ENCODE measurements around the gene TPRN.

Gene TPRN

DNA sequence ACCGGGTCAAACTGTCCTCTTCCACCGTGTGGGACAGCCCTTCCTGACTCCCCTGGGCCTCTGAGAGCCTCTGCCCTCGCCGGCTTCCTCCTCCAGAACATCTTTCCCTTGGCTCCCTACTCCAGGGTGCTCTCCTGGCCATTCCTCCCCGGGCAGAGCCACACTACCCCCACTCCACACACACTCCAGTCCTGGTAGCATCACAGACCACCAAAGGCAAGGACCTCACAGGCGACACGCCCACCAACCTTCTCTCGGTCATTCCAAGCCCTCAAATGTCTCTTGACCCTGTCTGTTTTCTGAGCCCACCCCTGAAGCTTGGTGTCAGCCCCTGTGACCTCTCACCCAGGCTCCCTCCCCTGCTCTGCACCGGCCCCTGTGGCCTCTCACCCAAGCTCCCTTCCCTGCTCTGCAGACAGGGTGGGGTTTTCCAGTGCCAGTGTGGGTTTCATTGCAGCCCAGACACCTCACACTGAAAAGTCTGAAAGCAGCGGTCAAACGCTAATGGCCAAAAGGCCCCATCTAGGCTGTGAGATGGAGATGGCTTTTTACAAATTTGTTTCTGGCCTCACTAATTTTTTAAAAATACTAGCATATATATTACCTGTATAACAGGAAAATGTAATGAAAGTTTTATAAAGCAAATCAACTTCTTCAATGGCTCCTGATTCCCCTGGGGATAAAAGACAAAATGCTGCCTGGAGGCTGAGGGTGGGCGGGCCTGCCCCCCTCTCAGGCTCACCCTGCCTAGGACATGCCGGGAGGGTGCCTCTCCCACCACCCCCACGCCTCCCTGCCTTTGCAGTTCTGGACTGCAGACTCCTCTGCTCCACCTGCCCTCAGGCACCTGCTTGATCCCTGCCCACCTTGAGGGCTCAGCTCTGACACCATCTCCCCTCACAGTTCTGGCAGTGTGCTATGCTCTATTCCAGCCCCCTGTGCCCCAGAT lies 41.2 kb downstream of the TPRN start:
- Histone ChIP-seq H3K27me3 (ENCODE audit: insufficient read depth, low read length) (peaks cover 23% of the 10 kb centered on the region), H4K20me1 (ENCODE audit: insufficient read depth, low read length) (no peaks in the 10 kb centered on the region), H3K9me2 (ENCODE audit: low read depth, low read length) (no peaks in the 10 kb centered on the region), H3K27ac (ENCODE audit: low read depth, low read length, poor library complexity, severe bottlenecking) (no peak overlapping the region), H2AFZ (ENCODE audit: low read length) (no peak overlapping the region), H3K4me1 (ENCODE audit: insufficient read depth, low read length, severe bottlenecking) (peaks cover 7% of the 10 kb centered on the region), H3F3A (ENCODE audit: insufficient read depth, low read length) (no peaks in the 10 kb centered on the region), H3K9me3 (ENCODE audit: low read length) (no peaks in the 10 kb centered on the region), H3K4me2 (ENCODE audit: low read length) (no peak overlapping the region), H3K79me2 (ENCODE audit: insufficient read depth, low read length) (no peaks in the 10 kb centered on the region), H3K36me3 (ENCODE audit: insufficient read depth, low read length) (no peaks in the 10 kb centered on the region), H3K9ac (ENCODE audit: low read length) (no peak overlapping the region), H3K4me3 (ENCODE audit: low read depth, low read length, poor library complexity, severe bottlenecking) (no peak overlapping the region)
- TF ChIP-seq EZH2 (IDR thresholded peaks at IDR 0.05; ENCODE audit: borderline replicate concordance, low read length) = no peak

DNA sequence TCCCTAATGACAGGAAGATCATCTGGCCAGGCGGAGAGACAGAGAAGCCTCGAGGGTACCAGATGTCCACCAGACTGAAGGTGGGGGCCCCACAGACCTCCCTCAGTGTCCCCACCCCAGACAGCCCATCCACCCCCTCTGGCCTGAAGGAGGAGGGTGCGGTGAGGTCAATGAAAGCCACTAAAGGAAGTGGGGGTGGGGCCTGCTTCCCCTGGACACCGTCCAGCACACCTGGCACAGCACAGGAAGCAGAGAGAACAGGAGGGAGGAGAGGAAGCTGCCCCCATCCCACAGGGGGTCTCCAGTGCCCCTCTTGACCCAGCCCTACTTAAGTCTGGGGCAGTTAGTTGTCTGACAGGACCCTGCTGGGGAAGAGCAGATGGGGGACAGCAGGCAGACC lies 41.9 kb downstream of the TPRN start:
- Histone ChIP-seq H3K9me2 (ENCODE audit: low read depth, low read length) (no peaks in the 10 kb centered on the region), H3K36me3 (ENCODE audit: insufficient read depth, low read length) (no peaks in the 10 kb centered on the region), H3K4me3 (ENCODE audit: low read depth, low read length, poor library complexity, severe bottlenecking) (no peak overlapping the region), H3K9me3 (ENCODE audit: low read length) (no peaks in the 10 kb centered on the region), H2AFZ (ENCODE audit: low read length) (no peak overlapping the region), H3K79me2 (ENCODE audit: insufficient read depth, low read length) (no peaks in the 10 kb centered on the region), H3K27ac (ENCODE audit: low read depth, low read length, poor library complexity, severe bottlenecking) (no peak overlapping the region), H3K9ac (ENCODE audit: low read length) (no peak overlapping the region), H3F3A (ENCODE audit: insufficient read depth, low read length) (no peaks in the 10 kb centered on the region), H4K20me1 (ENCODE audit: insufficient read depth, low read length) (no peaks in the 10 kb centered on the region), H3K4me2 (ENCODE audit: low read length) (no peak overlapping the region), H3K27me3 (ENCODE audit: insufficient read depth, low read length) (peaks cover 23% of the 10 kb centered on the region), H3K4me1 (ENCODE audit: insufficient read depth, low read length, severe bottlenecking) (peaks cover 7% of the 10 kb centered on the region)
- no peak for TF ChIP-seq EZH2 (IDR thresholded peaks at IDR 0.05; ENCODE audit: borderline replicate concordance, low read length)
- TF ChIP-seq, protein P1, sequence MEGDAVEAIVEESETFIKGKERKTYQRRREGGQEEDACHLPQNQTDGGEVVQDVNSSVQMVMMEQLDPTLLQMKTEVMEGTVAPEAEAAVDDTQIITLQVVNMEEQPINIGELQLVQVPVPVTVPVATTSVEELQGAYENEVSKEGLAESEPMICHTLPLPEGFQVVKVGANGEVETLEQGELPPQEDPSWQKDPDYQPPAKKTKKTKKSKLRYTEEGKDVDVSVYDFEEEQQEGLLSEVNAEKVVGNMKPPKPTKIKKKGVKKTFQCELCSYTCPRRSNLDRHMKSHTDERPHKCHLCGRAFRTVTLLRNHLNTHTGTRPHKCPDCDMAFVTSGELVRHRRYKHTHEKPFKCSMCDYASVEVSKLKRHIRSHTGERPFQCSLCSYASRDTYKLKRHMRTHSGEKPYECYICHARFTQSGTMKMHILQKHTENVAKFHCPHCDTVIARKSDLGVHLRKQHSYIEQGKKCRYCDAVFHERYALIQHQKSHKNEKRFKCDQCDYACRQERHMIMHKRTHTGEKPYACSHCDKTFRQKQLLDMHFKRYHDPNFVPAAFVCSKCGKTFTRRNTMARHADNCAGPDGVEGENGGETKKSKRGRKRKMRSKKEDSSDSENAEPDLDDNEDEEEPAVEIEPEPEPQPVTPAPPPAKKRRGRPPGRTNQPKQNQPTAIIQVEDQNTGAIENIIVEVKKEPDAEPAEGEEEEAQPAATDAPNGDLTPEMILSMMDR (IDR thresholded peaks at IDR 0.05; ENCODE audit: low read length) = no peak

DNA sequence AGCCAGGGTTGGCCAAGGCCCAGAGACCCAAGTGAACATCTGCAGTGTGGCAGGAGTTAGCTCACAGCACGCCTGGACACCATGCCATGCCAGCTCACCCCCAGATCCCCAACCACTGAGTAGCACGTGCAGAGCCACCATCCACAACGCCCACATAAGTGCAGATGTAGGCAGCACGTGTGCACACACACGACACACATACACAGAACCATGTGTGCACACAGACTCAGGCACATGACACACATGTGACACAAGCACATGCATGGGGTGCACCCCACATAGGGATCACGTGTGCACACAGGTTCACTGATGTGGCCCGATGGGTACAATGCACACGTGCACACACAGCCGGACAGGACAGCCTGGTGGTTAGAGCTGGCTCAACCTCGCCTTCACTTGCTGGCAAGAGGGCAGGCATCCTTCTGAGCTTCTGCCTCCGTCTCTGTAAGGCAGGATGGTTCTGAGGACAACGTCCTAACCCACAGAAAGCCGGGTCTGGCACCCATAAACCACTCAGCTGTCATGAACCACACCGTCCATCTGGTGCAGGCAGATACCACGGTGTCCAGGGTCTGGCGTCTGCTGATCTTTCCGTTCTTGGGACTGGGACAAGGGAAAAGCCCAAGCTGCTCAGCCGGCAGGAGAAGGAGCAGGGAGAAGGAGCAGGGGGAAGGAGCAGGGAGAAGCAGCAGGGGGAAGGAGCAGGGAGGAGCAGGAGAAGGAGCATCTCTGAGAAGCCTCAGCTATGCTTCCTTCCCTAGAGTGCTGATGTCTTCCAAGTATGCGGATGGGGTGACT lies 42.7 kb downstream of the TPRN start:
- H3K9me2 ChIP-seq (ENCODE audit: low read depth, low read length) = no peaks in the 10 kb centered on the region
- no peak overlapping the region for H2AFZ ChIP-seq (ENCODE audit: low read length)
- no peaks in the 10 kb centered on the region for H3F3A ChIP-seq (ENCODE audit: insufficient read depth, low read length)
- no peaks in the 10 kb centered on the region for H3K79me2 ChIP-seq (ENCODE audit: insufficient read depth, low read length)
- no peaks in the 10 kb centered on the region for H3K9me3 ChIP-seq (ENCODE audit: low read length)
- H3K9ac ChIP-seq (ENCODE audit: low read length) = no peak overlapping the region
- no peak overlapping the region for H3K27ac ChIP-seq (ENCODE audit: low read depth, low read length, poor library complexity, severe bottlenecking)
- no peaks in the 10 kb centered on the region for H3K36me3 ChIP-seq (ENCODE audit: insufficient read depth, low read length)
- peaks cover 7% of the 10 kb centered on the region for H3K4me1 ChIP-seq (ENCODE audit: insufficient read depth, low read length, severe bottlenecking)
- H3K27me3 ChIP-seq (ENCODE audit: insufficient read depth, low read length) = peaks cover 23% of the 10 kb centered on the region
- TF ChIP-seq, protein P1 (IDR thresholded peaks at IDR 0.05; ENCODE audit: low read length) = no peak
- TF ChIP-seq EZH2 (IDR thresholded peaks at IDR 0.05; ENCODE audit: borderline replicate concordance, low read length) = no peak
- no peak overlapping the region for H3K4me3 ChIP-seq (ENCODE audit: low read depth, low read length, poor library complexity, severe bottlenecking)
- H4K20me1 ChIP-seq (ENCODE audit: insufficient read depth, low read length) = no peaks in the 10 kb centered on the region
- no peak overlapping the region for H3K4me2 ChIP-seq (ENCODE audit: low read length)

Measured in OCI-LY1 (cell line).